Peyer's patch (tissue), 4 donors: ENCODE data around the gene RAB11FIP2. TPM values are rescaled to one million over a fixed set of nuclear protein-coding genes. Genes with fewer than 3 reads are reported as not detected.

Experiments
- DNase-seq, 3 donors: peaks; one replicate each; pipeline ENCODE4 v3.0.0-alpha.2; 2017 to 2019
- H3K27ac ChIP-seq, 4 donors: fragments of 200-600 bp; sonication (generic); one replicate each; pipeline ENCODE4 v1.5.1; 2016 to 2019
- H3K27me3 ChIP-seq, 2 donors: fragments of 200-600 bp; sonication (generic); one replicate each; pipeline ENCODE4 v1.5.1; 2019
- H3K36me3 ChIP-seq, 3 donors: fragments of 200-600 bp; sonication (generic); one replicate each; pipeline ENCODE4 v1.5.1; 2016 to 2019
- H3K4me1 ChIP-seq, 4 donors: fragments of 200-600 bp; sonication (generic); one replicate each; pipeline ENCODE4 v1.5.1; 2016 to 2019
- H3K4me3 ChIP-seq, 4 donors: fragments of 200-600 bp; sonication (generic); 1 replicate in 3 of 4; 2 replicates in 1 of 4; pipeline ENCODE4 v1.5.1; 2016 to 2019; ENCODE audit warnings: mild to moderate bottlenecking in 1 of 4
- H3K9me3 ChIP-seq, 4 donors: fragments of 200-600 bp; sonication (generic); one replicate each; pipeline ENCODE4 v1.5.1; 2016 to 2019; ENCODE audit warnings: mild to moderate bottlenecking in 1 of 4
- POLR2A ChIP-seq, 2 donors: fragments of 450-650 bp; IDR thresholded peaks; one replicate each; pipeline ENCODE4 v1.5.1; 2017; ENCODE audit warnings: antibody characterized with exemption in 2 of 2, mild to moderate bottlenecking in 2 of 2, moderate library complexity in 2 of 2
- total RNA-seq, 4 donors: library from RNA; depleted of rRNA; stranded (reverse); fragments of >200 nt; gene quantifications; one replicate each; pipeline ENCODE4 v1.1.0, GENCODE V29; 2016
- TF ChIP-seq, protein P1 (sequence below), 6 experiments: fragments of 450-650 bp in 4 of 6; fragments of 200-600 bp in 2 of 6; sonication (generic) in 1 of 6; IDR thresholded peaks; one replicate each; pipeline ENCODE4 v1.5.1; 2017 to 2019; ENCODE audit warnings: antibody characterized with exemption in 6 of 6, mild to moderate bottlenecking in 3 of 6, moderate library complexity in 1 of 6

The RAB11FIP2 gene
- total RNA-seq, 4 donors from 2014 or later = 7.4 to 42.9 (median 16.2) TPM

DNA sequence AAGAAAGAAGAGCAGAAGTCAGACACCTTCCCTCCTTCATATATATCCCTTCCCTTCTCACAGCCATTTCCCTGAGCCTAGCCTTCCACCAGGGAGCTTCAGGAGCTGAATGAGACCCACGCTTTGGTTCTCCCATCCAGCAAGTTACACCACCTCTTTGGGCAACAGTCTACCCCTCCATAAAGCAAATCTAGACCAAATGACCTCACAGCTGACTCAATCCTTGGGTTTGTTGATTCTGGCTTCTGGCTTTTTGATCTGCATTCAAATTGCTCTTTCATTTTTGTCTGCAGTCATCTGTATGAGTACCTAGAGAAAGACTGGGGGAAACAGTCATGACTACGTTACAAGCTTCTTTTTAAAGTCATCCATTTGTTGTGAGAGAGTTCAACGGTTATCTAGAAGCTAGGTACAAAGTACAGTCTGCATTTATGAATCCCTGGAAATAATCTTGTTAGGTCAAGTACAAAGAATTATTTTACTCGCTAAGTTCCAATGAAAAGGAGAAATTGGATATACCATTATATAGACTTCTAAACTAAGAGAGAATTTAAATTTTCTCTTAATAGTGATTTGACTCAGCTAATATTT is 86.3 kb downstream of the RAB11FIP2 start:
- no peak for TF ChIP-seq POLR2A (IDR thresholded peaks at IDR 0.05)
- TF ChIP-seq, protein P1, sequence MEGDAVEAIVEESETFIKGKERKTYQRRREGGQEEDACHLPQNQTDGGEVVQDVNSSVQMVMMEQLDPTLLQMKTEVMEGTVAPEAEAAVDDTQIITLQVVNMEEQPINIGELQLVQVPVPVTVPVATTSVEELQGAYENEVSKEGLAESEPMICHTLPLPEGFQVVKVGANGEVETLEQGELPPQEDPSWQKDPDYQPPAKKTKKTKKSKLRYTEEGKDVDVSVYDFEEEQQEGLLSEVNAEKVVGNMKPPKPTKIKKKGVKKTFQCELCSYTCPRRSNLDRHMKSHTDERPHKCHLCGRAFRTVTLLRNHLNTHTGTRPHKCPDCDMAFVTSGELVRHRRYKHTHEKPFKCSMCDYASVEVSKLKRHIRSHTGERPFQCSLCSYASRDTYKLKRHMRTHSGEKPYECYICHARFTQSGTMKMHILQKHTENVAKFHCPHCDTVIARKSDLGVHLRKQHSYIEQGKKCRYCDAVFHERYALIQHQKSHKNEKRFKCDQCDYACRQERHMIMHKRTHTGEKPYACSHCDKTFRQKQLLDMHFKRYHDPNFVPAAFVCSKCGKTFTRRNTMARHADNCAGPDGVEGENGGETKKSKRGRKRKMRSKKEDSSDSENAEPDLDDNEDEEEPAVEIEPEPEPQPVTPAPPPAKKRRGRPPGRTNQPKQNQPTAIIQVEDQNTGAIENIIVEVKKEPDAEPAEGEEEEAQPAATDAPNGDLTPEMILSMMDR (IDR thresholded peaks at IDR 0.05) = no peak
- Histone ChIP-seq H3K4me1 (no peaks in the 10 kb centered on the region), H3K9me3 (no peaks in the 10 kb centered on the region), H3K4me3 (no peak overlapping the region), H3K27me3 (no peaks in the 10 kb centered on the region), H3K36me3 (no peaks in the 10 kb centered on the region), H3K27ac (no peak overlapping the region)
- no peak for DNase-seq

DNA sequence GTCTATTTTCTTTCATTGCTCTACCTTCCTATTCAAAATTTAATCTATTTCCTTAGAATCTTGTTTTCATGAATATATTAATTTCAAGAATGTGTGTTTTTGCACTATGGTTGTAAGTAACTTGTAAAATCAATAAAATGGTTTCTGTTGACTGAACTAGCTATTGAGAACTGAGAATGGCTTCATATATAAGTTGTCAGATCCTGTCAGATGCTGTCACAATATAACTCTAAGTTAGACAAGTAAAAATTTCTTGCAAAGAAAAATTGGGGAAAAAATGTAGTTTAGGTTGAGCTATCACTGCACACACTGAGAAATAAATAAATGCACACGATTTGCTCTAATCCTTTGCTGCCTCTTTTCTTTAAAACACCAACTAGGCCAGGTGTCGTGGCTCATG is 89.8 kb downstream of the RAB11FIP2 start:
- DNase-seq = no peak
- TF ChIP-seq, protein P1 (IDR thresholded peaks at IDR 0.05) = no peak
- TF ChIP-seq POLR2A (IDR thresholded peaks at IDR 0.05) = no peak
- Histone ChIP-seq H3K4me3 (no peak overlapping the region), H3K9me3 (no peaks in the 10 kb centered on the region), H3K4me1 (no peaks in the 10 kb centered on the region), H3K27ac (no peak overlapping the region), H3K36me3 (no peaks in the 10 kb centered on the region), H3K27me3 (no peaks in the 10 kb centered on the region)

DNA sequence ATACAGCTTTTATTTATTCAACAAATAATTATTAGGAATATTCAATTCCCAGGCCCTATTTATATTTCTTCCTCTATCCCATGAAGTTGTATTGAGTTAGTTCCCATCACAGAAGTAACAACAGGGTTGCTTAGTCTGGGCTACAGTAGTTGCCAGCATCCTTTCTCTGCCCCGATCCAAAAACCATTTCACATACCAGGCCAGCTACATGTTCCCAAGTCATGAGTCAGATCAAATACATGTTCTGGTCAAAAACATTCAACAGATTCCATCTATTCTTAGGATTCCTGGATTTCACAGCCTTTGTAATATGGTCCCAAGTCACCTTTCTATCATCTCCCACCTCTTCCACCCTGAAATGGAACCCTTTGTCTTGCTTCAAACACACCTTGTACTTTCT is 91.6 kb downstream of the RAB11FIP2 start:
- Histone ChIP-seq H3K27me3 (no peaks in the 10 kb centered on the region), H3K9me3 (no peaks in the 10 kb centered on the region), H3K27ac (no peak overlapping the region), H3K4me3 (no peak overlapping the region), H3K4me1 (no peaks in the 10 kb centered on the region), H3K36me3 (no peaks in the 10 kb centered on the region)
- no peak for DNase-seq
- TF ChIP-seq, protein P1 (IDR thresholded peaks at IDR 0.05) = no peak
- no peak for TF ChIP-seq POLR2A (IDR thresholded peaks at IDR 0.05)
